Activated CD4-positive, alpha-beta T cell treated with anti-CD3 and anti-CD28 coated beads for 36 hours (primary cell): Measurements from ENCODE around the gene RIMBP2. TPM values are rescaled to one million over a fixed set of nuclear protein-coding genes. Genes with fewer than 3 reads are reported as not detected.

ENCODE experiments used
- ATAC-seq: fragments of 200-7000 bp; cut with Tn5 transposase; one replicate; pipeline ENCODE4 v1.10.0; 2021; ENCODE audit warnings: mild to moderate bottlenecking, moderate library complexity
- CTCF ChIA-PET: fragments of 350-600 bp; sonication (Branson Sonifier 250); formaldehyde crosslinking; loops from one replicate; lab custom pipeline; 2021; ENCODE audit warnings: antibody characterized with exemption; lab: Charles Lee
- POLR2A ChIA-PET: fragments of 350-600 bp; sonication (Branson Sonifier 250); formaldehyde crosslinking; loops from one replicate; lab custom pipeline; 2021; ENCODE audit warnings: antibody characterized with exemption, inconsistent platforms; lab: Charles Lee
- DNase-seq: peaks from one replicate; pipeline ENCODE4 v3.0.0-alpha.2; 2020
- H3K27ac Mint-ChIP-seq: one replicate; pipeline ENCODE4 v1.8.0; 2021; ENCODE audit warnings: mixed read lengths
- H3K27me3 Mint-ChIP-seq: one replicate; pipeline ENCODE4 v1.8.0; 2021; ENCODE audit warnings: mixed read lengths
- H3K36me3 Mint-ChIP-seq: one replicate; pipeline ENCODE4 v1.8.0; 2021; ENCODE audit warnings: low read depth, mixed read lengths
- H3K4me1 Mint-ChIP-seq: one replicate; pipeline ENCODE4 v1.8.0; 2021; ENCODE audit warnings: mixed read lengths
- H3K4me3 Mint-ChIP-seq: one replicate; pipeline ENCODE4 v1.8.0; 2021; ENCODE audit warnings: mild to moderate bottlenecking, moderate library complexity, mixed read lengths
- H3K9me3 Mint-ChIP-seq: one replicate; pipeline ENCODE4 v1.8.0; 2021; ENCODE audit warnings: low read depth, mixed read lengths
- intact Hi-C, 2 experiments: fragments of 100-400 bp; cut with DNase I in 1 of 2; cut with micrococcal nuclease in 1 of 2; formaldehyde crosslinking; loops; one replicate each; pipeline versions ENCODE4 v1.14.2 to v1.15.1; 2022 to 2024; cut with DNase I, micrococcal nuclease
- total RNA-seq, 2 experiments: library from RNA; stranded (reverse); gene quantifications; one replicate each; pipeline ENCODE4 v1.2.3, GENCODE V29; 2021

Gene RIMBP2
- total RNA-seq, 2 experiments from 2014 or later, result not detected

DNA sequence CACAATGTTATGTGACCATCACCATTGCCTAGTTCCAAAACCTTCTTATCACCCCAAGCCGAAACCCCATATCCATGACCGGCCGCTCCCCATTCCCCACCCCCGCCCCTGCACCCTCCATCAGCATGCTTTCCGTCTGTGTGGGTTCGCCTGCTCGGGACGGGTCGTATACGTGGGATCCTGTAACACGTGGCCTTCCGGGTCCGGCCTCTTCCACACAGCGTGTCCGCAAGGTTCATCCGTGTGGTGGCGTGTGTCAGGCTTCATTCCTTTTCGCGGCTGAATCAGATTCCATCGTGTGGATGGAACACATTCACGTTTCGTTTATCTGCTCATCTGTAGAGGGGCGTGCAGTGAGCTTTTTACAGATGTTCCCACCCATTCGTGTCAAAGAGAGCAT lies 41.4 kb downstream of the RIMBP2 start:
- H3K27me3 Mint-ChIP-seq, result no peaks in the 10 kb centered on the region
- ATAC-seq, result no peak
- no peaks in the 10 kb centered on the region for H3K36me3 Mint-ChIP-seq
- no peak overlapping the region for H3K4me3 Mint-ChIP-seq
- H3K9me3 Mint-ChIP-seq, result no peaks in the 10 kb centered on the region
- no peaks in the 10 kb centered on the region for H3K4me1 Mint-ChIP-seq
- no peak for DNase-seq
- POLR2A ChIA-PET, result no interaction called here
- CTCF ChIA-PET, result no interaction called here
- intact Hi-C loops, result no loop called here
- H3K27ac Mint-ChIP-seq, result no peak overlapping the region

DNA sequence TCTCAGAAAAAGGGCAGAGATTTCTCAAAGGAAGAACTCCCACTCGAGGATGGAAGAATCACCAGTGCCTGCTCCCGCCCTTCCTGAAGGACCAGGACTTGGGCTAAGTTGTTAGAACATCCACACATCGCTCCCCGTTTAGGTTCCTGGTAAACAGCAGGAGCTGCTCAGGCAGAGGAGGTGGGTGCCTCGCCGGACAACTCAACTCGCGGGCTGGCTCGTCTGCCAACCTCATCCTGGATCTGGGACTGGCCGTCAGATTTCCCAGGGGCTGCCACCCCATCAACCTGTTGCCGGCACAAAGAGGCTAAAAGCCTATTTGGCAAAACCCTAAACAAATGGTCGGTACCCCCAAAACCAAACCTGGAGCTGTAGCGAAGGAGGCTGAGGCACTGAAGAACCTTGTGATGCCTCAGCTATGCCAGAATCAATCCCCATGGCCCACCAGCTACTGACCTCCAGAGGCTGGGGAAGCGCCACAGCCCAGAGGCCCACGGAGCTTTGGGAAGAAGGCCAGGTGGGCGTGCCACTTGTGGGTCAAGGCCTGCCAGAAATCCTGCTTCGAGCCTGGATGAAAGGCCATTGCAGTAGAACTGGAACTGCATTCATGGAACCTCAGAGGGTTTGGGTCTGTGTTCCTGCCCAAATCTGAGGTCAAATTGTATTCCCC lies 42.9 kb downstream of the RIMBP2 start:
- no peak overlapping the region for H3K27ac Mint-ChIP-seq

DNA sequence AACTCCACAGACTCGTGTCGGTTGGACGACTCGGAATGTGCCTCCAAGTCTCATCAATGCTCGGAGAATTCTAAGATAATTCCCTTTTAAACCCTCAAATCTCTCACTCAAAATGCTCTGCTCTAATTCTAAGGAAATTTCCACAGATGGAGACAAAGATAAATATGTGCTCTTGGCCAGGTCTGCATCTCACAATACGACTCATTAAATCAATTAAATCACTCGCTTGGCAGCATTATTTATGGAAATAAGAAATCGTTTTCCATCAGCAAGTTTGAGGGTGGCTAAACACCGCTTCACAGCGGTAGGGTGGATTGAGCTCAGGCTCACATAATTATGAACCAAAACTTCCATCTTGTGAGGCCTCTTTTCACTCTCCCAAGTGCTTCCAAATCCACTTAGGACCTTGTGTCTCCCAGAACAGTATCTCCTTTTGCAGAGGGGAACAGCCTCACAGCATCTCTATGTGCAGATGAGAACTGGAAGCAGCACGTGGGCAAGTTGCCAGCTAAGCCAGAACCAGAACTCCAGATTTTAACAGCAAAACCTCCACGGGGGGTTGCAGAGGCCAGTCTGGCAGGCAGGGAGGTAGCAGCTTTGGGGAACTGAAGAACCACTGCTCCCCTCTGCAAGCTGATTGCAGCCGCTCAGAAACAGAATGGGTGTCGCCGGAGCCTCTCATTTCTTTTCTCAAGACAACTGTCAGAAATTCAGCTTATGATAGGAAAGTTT lies 43.8 kb downstream of the RIMBP2 start:
- Mint-ChIP-seq H3K4me3 (no peak overlapping the region), H3K4me1 (no peaks in the 10 kb centered on the region), H3K27me3 (no peaks in the 10 kb centered on the region), H3K36me3 (no peaks in the 10 kb centered on the region), H3K27ac (no peak overlapping the region), H3K9me3 (peaks cover 3% of the 10 kb centered on the region)
- DNase-seq, result no peak
- no peak for ATAC-seq
- intact Hi-C loops, result no loop called here
- ChIA-PET CTCF (no interaction called here), POLR2A (no interaction called here)

More for the DNA sequence above, 42.9 kb downstream of the RIMBP2 start:
- ATAC-seq (no peak), DNase-seq (no peak)
- Mint-ChIP-seq H3K4me3 (no peak overlapping the region), H3K9me3 (peaks cover 2% of the 10 kb centered on the region), H3K4me1 (no peaks in the 10 kb centered on the region), H3K36me3 (no peaks in the 10 kb centered on the region), H3K27me3 (no peaks in the 10 kb centered on the region)
- CTCF ChIA-PET, result interaction anchor here (0.7 kb wide), 1 partner anchor 53 kb away, joined by 4 read pairs; no protein-coding TSS in a partner anchor
- intact Hi-C loops, result no loop called here
- POLR2A ChIA-PET, result no interaction called here

DNA sequence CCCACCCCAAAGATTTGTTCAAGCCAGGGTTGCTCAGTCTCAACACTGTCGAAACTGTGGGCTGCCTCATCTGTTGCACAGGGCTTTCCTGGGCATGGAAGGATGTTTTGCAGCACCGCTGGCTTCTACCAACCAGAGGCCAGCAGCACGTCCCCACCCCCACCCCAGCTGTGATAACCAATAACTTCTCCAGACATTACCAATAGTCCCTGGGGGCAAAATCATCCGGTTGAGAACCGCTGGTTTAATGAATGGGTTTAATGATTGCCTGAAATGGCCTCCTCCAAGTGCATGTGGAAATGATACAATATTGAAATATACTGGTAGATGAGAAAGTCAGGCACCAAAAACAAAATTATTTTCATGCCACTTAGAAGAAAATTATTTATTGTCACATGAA lies 44.5 kb downstream of the RIMBP2 start:
- DNase-seq (no peak), ATAC-seq (no peak)
- Mint-ChIP-seq H3K9me3 (peaks cover 5% of the 10 kb centered on the region), H3K27ac (no peak overlapping the region), H3K4me3 (no peak overlapping the region), H3K27me3 (no peaks in the 10 kb centered on the region), H3K36me3 (no peaks in the 10 kb centered on the region), H3K4me1 (no peaks in the 10 kb centered on the region)
- CTCF ChIA-PET, result no interaction called here
- intact Hi-C loops, result no loop called here
- POLR2A ChIA-PET, result no interaction called here

DNA sequence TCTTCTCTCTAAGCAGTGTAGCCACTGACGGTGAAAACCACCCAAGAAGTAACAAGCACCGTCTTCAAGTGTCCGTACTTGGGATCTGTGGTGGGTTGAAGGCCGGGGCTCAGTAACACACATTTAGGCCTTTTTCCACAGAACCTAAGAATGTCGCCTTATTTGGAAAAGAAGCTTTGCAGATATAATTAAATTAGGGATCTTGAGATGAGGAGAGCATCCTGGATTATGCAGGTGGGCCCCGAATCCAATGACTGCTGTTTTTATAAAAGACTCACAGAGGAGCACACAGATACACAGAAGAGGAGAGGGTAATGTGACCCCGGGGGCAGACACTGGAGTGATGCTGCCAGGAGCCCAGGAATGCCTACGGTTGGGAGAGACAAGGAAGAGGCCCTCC lies 46.3 kb downstream of the RIMBP2 start:
- POLR2A ChIA-PET, result no interaction called here
- H3K27ac Mint-ChIP-seq, result no peak overlapping the region
- H3K27me3 Mint-ChIP-seq, result no peaks in the 10 kb centered on the region
- DNase-seq (no peak), ATAC-seq (no peak)
- H3K36me3 Mint-ChIP-seq, result no peaks in the 10 kb centered on the region
- no peaks in the 10 kb centered on the region for H3K4me1 Mint-ChIP-seq
- no peak overlapping the region for H3K4me3 Mint-ChIP-seq
- CTCF ChIA-PET, result interaction anchor here (1.6 kb wide), 1 partner anchor 78 kb away, joined by 3 read pairs; no protein-coding TSS in a partner anchor
- peaks cover 5% of the 10 kb centered on the region for H3K9me3 Mint-ChIP-seq
- intact Hi-C loops, result no loop called here

GRCh38 chr12:130669205-130669557 lies 46.9 kb downstream of the RIMBP2 start:
- Mint-ChIP-seq H3K27me3 (no peaks in the 10 kb centered on the region), H3K9me3 (peaks cover 5% of the 10 kb centered on the region), H3K4me3 (no peak overlapping the region), H3K36me3 (no peaks in the 10 kb centered on the region), H3K4me1 (no peaks in the 10 kb centered on the region), H3K27ac (no peak overlapping the region)
- intact Hi-C loops, result no loop called here
- ATAC-seq (no peak), DNase-seq (no peak)
- ChIA-PET CTCF (interaction anchor here (1.6 kb wide), 1 partner anchor 79 kb away, joined by 3 read pairs; no protein-coding TSS in a partner anchor), POLR2A (no interaction called here)

DNA sequence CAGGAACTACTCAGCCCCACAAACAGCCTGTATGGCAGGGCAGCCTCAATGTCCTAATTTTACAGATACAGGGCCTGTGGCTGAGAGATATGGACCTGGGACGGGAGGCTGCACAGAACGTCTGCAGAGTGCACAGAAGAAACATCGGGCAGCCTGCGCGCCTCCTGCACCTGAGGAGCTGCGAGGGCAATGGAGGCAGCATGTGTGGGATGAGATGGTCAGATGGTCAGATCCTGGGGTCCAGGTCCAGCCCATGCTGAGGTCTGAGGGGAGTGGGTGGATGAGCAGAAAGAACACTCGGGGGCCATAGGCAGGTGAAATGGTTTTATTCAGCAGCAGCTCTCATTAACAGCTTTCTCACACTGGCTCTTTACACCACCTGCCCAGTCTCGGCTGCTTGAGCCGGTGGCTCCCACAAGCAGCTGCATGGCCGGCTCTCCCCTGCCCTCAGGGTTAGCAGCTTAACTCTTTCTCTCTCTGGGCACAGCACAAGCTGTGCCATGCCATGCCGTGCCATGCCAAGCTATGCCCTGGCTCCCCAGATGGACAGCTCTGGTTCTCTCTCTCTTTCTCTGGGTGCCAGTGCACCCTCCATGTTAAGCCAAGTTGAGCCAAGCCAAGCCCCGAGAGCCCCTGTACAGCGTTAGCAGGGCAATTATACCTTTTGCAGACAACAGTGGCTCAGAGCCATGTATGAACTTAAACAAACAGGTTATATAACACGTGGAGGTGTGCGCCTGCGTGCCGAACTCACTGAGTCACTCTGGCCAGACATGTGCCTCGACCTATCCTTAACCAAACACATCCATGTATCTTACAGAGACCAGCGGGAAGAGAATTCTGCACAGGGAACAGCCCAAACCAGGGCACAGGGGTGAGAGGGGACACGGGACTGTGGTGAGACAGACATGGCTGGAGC lies 47.6 kb downstream of the RIMBP2 start:
- Mint-ChIP-seq H3K36me3 (no peaks in the 10 kb centered on the region), H3K9me3 (peaks cover 5% of the 10 kb centered on the region), H3K27ac (no peak overlapping the region), H3K4me3 (no peak overlapping the region), H3K4me1 (no peaks in the 10 kb centered on the region), H3K27me3 (no peaks in the 10 kb centered on the region)
- ChIA-PET CTCF (interaction anchor here (1.6 kb wide), 1 partner anchor 79 kb away, joined by 3 read pairs; no protein-coding TSS in a partner anchor), POLR2A (no interaction called here)
- no peak for ATAC-seq
- intact Hi-C loops, result no loop called here
- DNase-seq, result no peak

GRCh38 chr12:130667421-130667960 lies 48.6 kb downstream of the RIMBP2 start:
- Mint-ChIP-seq H3K9me3 (peaks cover 5% of the 10 kb centered on the region), H3K36me3 (no peaks in the 10 kb centered on the region), H3K4me3 (no peak overlapping the region), H3K27ac (no peak overlapping the region), H3K27me3 (no peaks in the 10 kb centered on the region), H3K4me1 (no peaks in the 10 kb centered on the region)
- intact Hi-C loops, result no loop called here
- POLR2A ChIA-PET, result no interaction called here
- ATAC-seq (no peak), DNase-seq (no peak)
- CTCF ChIA-PET, result no interaction called here

DNA sequence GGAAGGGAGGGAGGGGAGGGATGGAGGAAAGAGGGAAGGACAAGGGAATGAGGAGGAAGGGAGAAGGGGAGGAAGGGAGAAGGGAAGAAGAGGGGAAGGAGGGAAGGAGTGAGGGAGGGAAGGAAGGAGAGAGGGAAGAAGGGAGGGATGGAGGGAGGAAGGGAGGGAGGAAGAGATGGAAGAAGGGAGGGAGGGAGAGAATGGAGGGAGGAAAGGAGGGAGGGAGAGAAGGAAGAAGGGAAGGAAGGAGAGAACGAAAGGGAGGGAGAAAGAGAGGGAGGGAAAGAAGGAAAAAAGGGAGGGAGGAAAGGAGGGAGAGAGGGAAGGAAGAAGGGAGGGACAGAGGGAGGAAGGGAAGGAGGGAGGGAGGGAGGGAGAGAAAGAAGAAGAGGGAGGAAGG lies 49.5 kb downstream of the RIMBP2 start:
- no peak for ATAC-seq
- Mint-ChIP-seq H3K9me3 (peaks cover 5% of the 10 kb centered on the region), H3K27me3 (no peaks in the 10 kb centered on the region), H3K36me3 (no peaks in the 10 kb centered on the region), H3K4me3 (no peak overlapping the region), H3K4me1 (no peaks in the 10 kb centered on the region), H3K27ac (no peak overlapping the region)
- no peak for DNase-seq
- ChIA-PET CTCF (no interaction called here), POLR2A (no interaction called here)
- intact Hi-C loops, result no loop called here

- intact Hi-C loops, result no loop called here
- H3K36me3 Mint-ChIP-seq, result no peaks in the 10 kb centered on the region
- no peak overlapping the region for H3K4me3 Mint-ChIP-seq
- ChIA-PET POLR2A (no interaction called here), CTCF (no interaction called here)
- no peak overlapping the region for H3K27ac Mint-ChIP-seq
- no peaks in the 10 kb centered on the region for H3K4me1 Mint-ChIP-seq
- DNase-seq (no peak), ATAC-seq (no peak)
- peaks cover 5% of the 10 kb centered on the region for H3K9me3 Mint-ChIP-seq
- H3K27me3 Mint-ChIP-seq, result no peaks in the 10 kb centered on the region
Measured at GRCh38 chr12:130665753-130666152, 50.3 kb downstream of the RIMBP2 start.

DNA sequence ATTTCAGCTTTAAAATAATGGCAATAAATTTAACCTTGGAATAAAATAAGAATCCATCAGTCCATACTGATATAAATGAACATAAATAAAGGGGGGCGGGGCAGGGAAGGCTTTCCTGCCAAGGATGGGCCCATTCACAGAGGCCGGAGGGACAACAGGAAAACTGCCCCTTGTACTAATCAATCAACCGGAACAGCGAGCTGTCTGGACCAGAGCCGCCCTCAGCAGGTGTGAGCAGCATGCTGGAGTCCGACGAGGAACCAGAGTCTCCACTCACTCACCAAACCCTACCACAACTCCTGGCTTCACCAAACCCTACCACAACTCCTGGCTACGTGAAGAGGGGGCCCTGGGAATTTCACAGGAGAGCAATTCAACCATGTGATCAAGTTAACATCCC lies 51.3 kb downstream of the RIMBP2 start:
- POLR2A ChIA-PET, result no interaction called here
- no peak for ATAC-seq
- H3K9me3 Mint-ChIP-seq, result peaks cover 5% of the 10 kb centered on the region

More for the DNA sequence above, 51.3 kb downstream of the RIMBP2 start:
- H3K36me3 Mint-ChIP-seq, result no peaks in the 10 kb centered on the region
- no peak overlapping the region for H3K27ac Mint-ChIP-seq
- no peaks in the 10 kb centered on the region for H3K27me3 Mint-ChIP-seq
- CTCF ChIA-PET, result no interaction called here
- H3K4me1 Mint-ChIP-seq, result no peaks in the 10 kb centered on the region
- DNase-seq, result no peak
- intact Hi-C loops, result no loop called here
- no peak overlapping the region for H3K4me3 Mint-ChIP-seq
